ENCODE results near the gene JUNB. TPM values are rescaled to one million over a fixed set of nuclear protein-coding genes. Genes with fewer than 3 reads are reported as not detected.
A peak's percentile ranks its signal among the peaks of the same experiment; 100 is the strongest.

JUNB gene
- total and polyA plus RNA-seq, 2 of the 13 experiments (the other 11 are each of a cell fraction or from before 2014, with no cell fraction given): 7.7 to 8.2 TPM

- TF ChIP-seq AHDC1 (CRISPR knock-in tag; IDR thresholded peaks at IDR 0.05; ENCODE audit: borderline replicate concordance) (no peak), IKZF4 (CRISPR knock-in tag; IDR thresholded peaks at IDR 0.05; ENCODE audit: borderline replicate concordance, low read depth, not compliant biosample characterization) (no peak), ZSCAN9 (CRISPR knock-in tag; IDR thresholded peaks at IDR 0.05; ENCODE audit: borderline replicate concordance) (no peak; the same call in 1 of the 2 replicates), ZNF703 (CRISPR knock-in tag; IDR thresholded peaks at IDR 0.05; ENCODE audit: borderline replicate concordance) (no peak), POGK (CRISPR knock-in tag; conservative IDR thresholded peaks at IDR 0.05) (peak; percentile 73; the same call in 1 of the 2 replicates), ZNF160 (CRISPR knock-in tag; IDR thresholded peaks at IDR 0.05) (no peak), ZSCAN25 (CRISPR knock-in tag; IDR thresholded peaks at IDR 0.05) (no peak), ZFP36L1 (CRISPR knock-in tag; IDR thresholded peaks at IDR 0.05) (no peak), ZNF841 (CRISPR knock-in tag; IDR thresholded peaks at IDR 0.05; ENCODE audit: borderline replicate concordance) (no peak), STAT6 (CRISPR knock-in tag; IDR thresholded peaks at IDR 0.05; ENCODE audit: borderline replicate concordance) (no peak), ZNF546 (CRISPR knock-in tag; conservative IDR thresholded peaks at IDR 0.05) (no peak), NFKB2 (CRISPR knock-in tag; IDR thresholded peaks at IDR 0.05; ENCODE audit: borderline replicate concordance) (no peak), ZNF326 (CRISPR knock-in tag; IDR thresholded peaks at IDR 0.05; ENCODE audit: borderline replicate concordance) (no peak), U2AF1 (optimal IDR thresholded peaks at IDR 0.05; ENCODE audit: low read depth, low read length) (no peak), FOXA3 (CRISPR knock-in tag; IDR thresholded peaks at IDR 0.05) (peak; percentile 21; the same call in 1 of the 2 replicates), MXD3 (CRISPR knock-in tag; IDR thresholded peaks at IDR 0.05) (peak; percentile 57; the same call in 1 of the 2 replicates), ZNF878 (CRISPR knock-in tag; IDR thresholded peaks at IDR 0.05) (no peak), KLF12 (CRISPR knock-in tag; IDR thresholded peaks at IDR 0.05; ENCODE audit: borderline replicate concordance) (no peak)
Measured at GRCh38 chr19:12789904-12790619, 1.2 kb upstream of the JUNB start (continued).

All from HepG2 (cell line).